Activated CD4-positive, alpha-beta memory T cell treated with anti-CD3 and anti-CD28 coated beads for 36 hours (primary cell): ENCODE measurements around the gene MAFB. TPM values are rescaled to one million over a fixed set of nuclear protein-coding genes. Genes with fewer than 3 reads are reported as not detected.
"Not testable (repeated sequence)": the region's sequence is repeated elsewhere in the genome, so short reads cannot be mapped to it uniquely, and the experiment has no call there.

Experiments
- CTCF ChIA-PET: fragments of 350-600 bp; sonication (Branson Sonifier 250); formaldehyde crosslinking; loops from one replicate; lab custom pipeline; 2021; ENCODE audit warnings: antibody characterized with exemption, inconsistent platforms; lab: Charles Lee
- POLR2A ChIA-PET: fragments of 350-600 bp; sonication (Branson Sonifier 250); formaldehyde crosslinking; loops from one replicate; lab custom pipeline; 2021; ENCODE audit warnings: antibody characterized with exemption; lab: Charles Lee
- DNase-seq: peaks from one replicate; pipeline ENCODE4 v3.0.0-alpha.2; 2020
- H3K27ac Mint-ChIP-seq: one replicate; pipeline ENCODE4 v1.8.0; 2021; ENCODE audit warnings: mixed read lengths
- H3K27me3 Mint-ChIP-seq: one replicate; pipeline ENCODE4 v1.8.0; 2021; ENCODE audit warnings: mixed read lengths
- H3K36me3 Mint-ChIP-seq: one replicate; pipeline ENCODE4 v1.8.0; 2021; ENCODE audit warnings: mixed read lengths
- H3K4me1 Mint-ChIP-seq: one replicate; pipeline ENCODE4 v1.8.0; 2021; ENCODE audit warnings: low read depth, mixed read lengths
- H3K4me3 Mint-ChIP-seq: one replicate; pipeline ENCODE4 v1.8.0; 2021; ENCODE audit warnings: mild to moderate bottlenecking, mixed read lengths
- H3K9me3 Mint-ChIP-seq: one replicate; pipeline ENCODE4 v1.8.0; 2021; ENCODE audit warnings: mixed read lengths
- intact Hi-C: fragments of 100-400 bp; cut with micrococcal nuclease; formaldehyde crosslinking; loops from one replicate; pipeline ENCODE4 v1.15.1; 2023
- total RNA-seq, 2 experiments: library from RNA; stranded (reverse); gene quantifications; one replicate each; pipeline ENCODE4 v1.2.3, GENCODE V29; 2021

MAFB gene
- not detected for total RNA-seq

GRCh38 chr20:40689100-40689942 is at the start of gene MAFB:
MAFB (minus strand) TSS chr20:40689236; CDS start chr20:40688850, 386 bp downstream.
- Mint-ChIP-seq H3K36me3 (no peaks in the 10 kb centered on the region), H3K9me3 (no peaks in the 10 kb centered on the region), H3K4me1 (peaks cover 13% of the 10 kb centered on the region), H3K4me3 (peak within 1 kb of the TSS; percentile 64), H3K27ac (no peak within 1 kb of the TSS), H3K27me3 (peaks cover 75% of the 10 kb centered on the region)
- DNase-seq: peak; percentile 58
- CTCF ChIA-PET: interaction anchor here (0.6 to 2.3 kb wide), 10 partner anchors 8 to 1423 kb away, joined by 3 to 7 read pairs (median 4); no protein-coding TSS in a partner anchor
- POLR2A ChIA-PET: no interaction called here
- intact Hi-C loops: loop anchor here (10.0 kb wide), 1 partner anchor 1425 kb away; no protein-coding TSS in a partner anchor

DNA sequence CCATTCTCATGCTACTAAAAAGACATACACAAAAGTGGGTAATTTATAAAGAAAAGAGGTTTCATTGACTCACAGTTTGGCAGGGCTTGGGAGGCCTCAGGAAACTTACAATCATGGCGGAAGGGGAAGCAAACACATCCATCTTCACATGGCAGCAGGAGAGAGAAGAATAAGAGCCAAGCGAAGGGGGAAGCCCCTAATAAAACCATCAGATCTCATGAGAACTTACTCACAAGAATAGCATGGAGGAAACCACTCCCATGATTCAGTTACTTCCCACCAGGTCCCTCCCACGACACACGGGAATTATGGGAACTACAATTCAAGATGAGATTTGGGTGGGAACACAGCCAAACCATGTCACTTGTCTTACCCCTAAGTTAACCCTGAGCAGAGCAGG is 47.4 kb upstream of the MAFB start:
- H3K9me3 Mint-ChIP-seq, H3K27ac Mint-ChIP-seq, H3K36me3 Mint-ChIP-seq, DNase-seq, CTCF ChIA-PET, intact Hi-C loops, H3K4me3 Mint-ChIP-seq, POLR2A ChIA-PET, H3K4me1 Mint-ChIP-seq: not testable (repeated sequence)
- H3K27me3 Mint-ChIP-seq: peaks cover 11% of the 10 kb centered on the region

- intact Hi-C loops: no loop called here
- DNase-seq: no peak
- H3K27me3 Mint-ChIP-seq: peaks cover 11% of the 10 kb centered on the region
- no peak overlapping the region for H3K27ac Mint-ChIP-seq
- no peaks in the 10 kb centered on the region for H3K4me1 Mint-ChIP-seq
- ChIA-PET POLR2A (no interaction called here), CTCF (interaction anchor here (0.7 kb wide), 1 partner anchor 13 kb away, joined by 3 read pairs; no protein-coding TSS in a partner anchor)
- no peak overlapping the region for H3K4me3 Mint-ChIP-seq
- peaks cover 4% of the 10 kb centered on the region for H3K9me3 Mint-ChIP-seq
- no peaks in the 10 kb centered on the region for H3K36me3 Mint-ChIP-seq
These were observed 40.0 kb upstream of the MAFB start for GRCh38 chr20:40728996-40729395.

GRCh38 chr20:40728470-40728869 is 39.4 kb upstream of the MAFB start:
- H3K27ac Mint-ChIP-seq: no peak overlapping the region
- H3K4me3 Mint-ChIP-seq: no peak overlapping the region
- no peaks in the 10 kb centered on the region for H3K36me3 Mint-ChIP-seq
- ChIA-PET POLR2A (no interaction called here), CTCF (no interaction called here)
- intact Hi-C loops: no loop called here
- H3K4me1 Mint-ChIP-seq: no peaks in the 10 kb centered on the region
- no peak for DNase-seq
- peaks cover 8% of the 10 kb centered on the region for H3K27me3 Mint-ChIP-seq
- H3K9me3 Mint-ChIP-seq: peaks cover 4% of the 10 kb centered on the region

- H3K4me1 Mint-ChIP-seq: no peaks in the 10 kb centered on the region
- no peak overlapping the region for H3K4me3 Mint-ChIP-seq
- no peaks in the 10 kb centered on the region for H3K36me3 Mint-ChIP-seq
- peaks cover 4% of the 10 kb centered on the region for H3K9me3 Mint-ChIP-seq
- peaks cover 6% of the 10 kb centered on the region for H3K27me3 Mint-ChIP-seq
- intact Hi-C loops: no loop called here
- no peak overlapping the region for H3K27ac Mint-ChIP-seq
- ChIA-PET POLR2A (no interaction called here), CTCF (no interaction called here)
- no peak for DNase-seq
These were observed 38.9 kb upstream of the MAFB start for GRCh38 chr20:40727960-40728359.

- intact Hi-C loops: no loop called here
- H3K9me3 Mint-ChIP-seq: peaks cover 4% of the 10 kb centered on the region
- ChIA-PET CTCF (no interaction called here), POLR2A (no interaction called here)
- peaks cover 4% of the 10 kb centered on the region for H3K27me3 Mint-ChIP-seq
- no peak for DNase-seq
- H3K36me3 Mint-ChIP-seq: no peaks in the 10 kb centered on the region
- H3K27ac Mint-ChIP-seq: no peak overlapping the region
- H3K4me3 Mint-ChIP-seq: no peak overlapping the region
- no peaks in the 10 kb centered on the region for H3K4me1 Mint-ChIP-seq
These were observed 37.7 kb upstream of the MAFB start for GRCh38 chr20:40726776-40727175.

GRCh38 chr20:40724566-40724965 is 35.5 kb upstream of the MAFB start:
- Mint-ChIP-seq H3K9me3 (peaks cover 4% of the 10 kb centered on the region), H3K27ac (no peak overlapping the region), H3K4me1 (no peaks in the 10 kb centered on the region), H3K4me3 (no peak overlapping the region), H3K36me3 (no peaks in the 10 kb centered on the region), H3K27me3 (peaks cover 2% of the 10 kb centered on the region)
- DNase-seq: no peak
- ChIA-PET POLR2A (no interaction called here), CTCF (no interaction called here)
- intact Hi-C loops: no loop called here

DNA sequence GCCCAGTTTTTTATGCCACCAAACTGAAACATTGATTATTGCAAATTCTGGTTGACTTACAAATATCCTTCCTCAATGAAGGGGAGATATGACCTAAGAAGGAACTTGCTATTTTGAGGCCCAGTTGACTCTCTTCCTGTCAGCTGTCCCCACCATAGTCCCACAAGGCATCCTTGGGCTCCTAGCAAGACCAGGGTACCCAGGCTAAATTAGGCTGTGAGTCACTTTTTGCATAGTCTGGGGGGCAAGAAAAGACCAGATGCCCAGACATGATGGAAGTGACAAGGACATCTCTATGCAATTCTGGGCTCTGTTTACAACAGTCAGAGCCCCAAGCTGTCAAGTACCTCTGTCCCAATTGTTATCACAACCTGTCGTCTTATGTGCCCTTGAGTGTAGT is 31.8 kb upstream of the MAFB start:
- POLR2A ChIA-PET: no interaction called here
- no peaks in the 10 kb centered on the region for H3K36me3 Mint-ChIP-seq

DNA sequence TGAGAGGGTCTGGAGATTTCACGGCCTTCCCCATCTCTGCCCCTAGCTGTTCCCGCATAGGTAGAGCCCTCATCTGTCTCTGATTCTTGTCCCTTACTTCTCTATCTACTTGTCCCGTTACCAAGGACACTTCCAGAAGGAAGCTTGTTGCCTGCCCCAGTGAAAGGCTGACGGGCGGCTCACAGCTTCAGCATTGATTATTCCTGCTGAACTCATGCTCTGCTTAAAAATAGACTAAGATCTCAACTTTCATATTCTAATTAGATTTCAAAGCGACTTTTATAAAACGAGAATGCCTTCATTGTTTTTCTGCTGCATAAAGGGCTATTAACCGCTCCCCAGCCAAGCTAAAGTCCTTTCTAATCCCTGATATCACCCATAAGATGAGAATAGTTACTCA is 31.1 kb upstream of the MAFB start:
- Mint-ChIP-seq H3K4me1 (no peaks in the 10 kb centered on the region), H3K36me3 (no peaks in the 10 kb centered on the region), H3K27me3 (no peaks in the 10 kb centered on the region), H3K27ac (no peak overlapping the region), H3K9me3 (no peaks in the 10 kb centered on the region), H3K4me3 (no peak overlapping the region)
- intact Hi-C loops: no loop called here
- ChIA-PET CTCF (interaction anchor here (1.1 kb wide), 1 partner anchor 20 kb away, joined by 4 read pairs; no protein-coding TSS in a partner anchor), POLR2A (no interaction called here)
- DNase-seq: no peak

More for the DNA sequence above, 31.8 kb upstream of the MAFB start:
- intact Hi-C loops: no loop called here
- Mint-ChIP-seq H3K4me1 (no peaks in the 10 kb centered on the region), H3K9me3 (no peaks in the 10 kb centered on the region), H3K4me3 (no peak overlapping the region), H3K27me3 (no peaks in the 10 kb centered on the region), H3K27ac (no peak overlapping the region)
- CTCF ChIA-PET: no interaction called here
- no peak for DNase-seq

DNA sequence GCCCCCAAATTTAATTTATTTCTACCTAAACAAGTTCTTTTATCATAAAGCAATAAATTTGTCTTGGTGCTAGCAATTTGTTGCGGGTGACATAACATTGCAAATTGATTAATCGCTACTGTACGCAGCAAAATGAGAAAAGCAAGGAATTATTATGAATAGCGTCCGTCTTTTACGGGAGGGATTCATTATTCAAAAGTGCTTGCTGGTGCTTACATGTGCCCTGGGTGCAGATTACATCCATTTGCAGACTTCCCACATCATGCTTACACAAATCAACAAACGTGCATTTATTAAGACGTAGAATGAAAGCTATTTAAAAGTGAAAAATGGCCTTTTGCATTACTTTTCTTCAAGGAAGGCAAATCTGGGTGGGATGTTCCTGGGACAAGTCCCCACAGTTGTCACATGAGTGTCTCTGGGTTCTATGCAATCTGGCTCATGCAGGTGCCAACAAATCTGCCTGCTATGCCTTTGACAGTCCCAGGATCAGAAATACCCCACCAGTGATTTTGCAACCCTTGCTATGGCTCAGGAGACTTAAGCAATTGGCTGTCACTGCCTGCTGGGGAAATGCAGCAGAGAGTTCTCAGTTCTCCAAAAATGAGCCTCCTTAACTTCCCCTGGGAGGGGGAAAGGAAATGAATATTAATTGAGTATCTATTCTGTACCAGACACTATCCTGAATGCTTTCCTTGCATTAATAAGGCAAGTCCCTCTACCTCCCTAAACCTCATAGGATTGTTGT is 30.1 kb upstream of the MAFB start:
- ChIA-PET POLR2A (no interaction called here), CTCF (interaction anchor here (1.1 kb wide), 1 partner anchor 21 kb away, joined by 4 read pairs; no protein-coding TSS in a partner anchor)
- Mint-ChIP-seq H3K36me3 (no peaks in the 10 kb centered on the region), H3K9me3 (no peaks in the 10 kb centered on the region), H3K27ac (no peak overlapping the region), H3K4me1 (no peaks in the 10 kb centered on the region), H3K27me3 (no peaks in the 10 kb centered on the region), H3K4me3 (no peak overlapping the region)
- intact Hi-C loops: no loop called here
- DNase-seq: no peak

- Mint-ChIP-seq H3K27me3 (no peaks in the 10 kb centered on the region), H3K9me3 (no peaks in the 10 kb centered on the region), H3K36me3 (no peaks in the 10 kb centered on the region), H3K4me1 (no peaks in the 10 kb centered on the region), H3K27ac (no peak overlapping the region), H3K4me3 (no peak overlapping the region)
- POLR2A ChIA-PET: no interaction called here
- intact Hi-C loops: no loop called here
- no peak for DNase-seq
- CTCF ChIA-PET: no interaction called here
These were observed 29.4 kb upstream of the MAFB start for GRCh38 chr20:40718214-40718977.

GRCh38 chr20:40717343-40717865 is 28.4 kb upstream of the MAFB start:
- Mint-ChIP-seq H3K4me3 (no peak overlapping the region), H3K36me3 (no peaks in the 10 kb centered on the region), H3K27ac (no peak overlapping the region), H3K9me3 (no peaks in the 10 kb centered on the region), H3K4me1 (no peaks in the 10 kb centered on the region), H3K27me3 (no peaks in the 10 kb centered on the region)
- DNase-seq: no peak
- ChIA-PET CTCF (no interaction called here), POLR2A (no interaction called here)
- intact Hi-C loops: no loop called here
